ENCODE data around the gene DOCK11. TPM values are rescaled to one million over a fixed set of nuclear protein-coding genes. Genes with fewer than 3 reads are reported as not detected.

Gene DOCK11
- total RNA-seq, 1 donor from 2014 or later = 66.7 TPM

GRCh38 chrX:118498755-118499154, 3.1 kb downstream of the DOCK11 start:
- intact Hi-C loops (cut with micrococcal nuclease) = loop anchor here (10.0 kb wide), 1 partner anchor 736 kb away; the partner anchor contains the start of gene PGRMC1

- intact Hi-C loops (cut with micrococcal nuclease) = loop anchor here (10.0 kb wide), 1 partner anchor 736 kb away; the partner anchor contains the start of gene PGRMC1
These were observed 3.7 kb downstream of the DOCK11 start for GRCh38 chrX:118499295-118499694.

DNA sequence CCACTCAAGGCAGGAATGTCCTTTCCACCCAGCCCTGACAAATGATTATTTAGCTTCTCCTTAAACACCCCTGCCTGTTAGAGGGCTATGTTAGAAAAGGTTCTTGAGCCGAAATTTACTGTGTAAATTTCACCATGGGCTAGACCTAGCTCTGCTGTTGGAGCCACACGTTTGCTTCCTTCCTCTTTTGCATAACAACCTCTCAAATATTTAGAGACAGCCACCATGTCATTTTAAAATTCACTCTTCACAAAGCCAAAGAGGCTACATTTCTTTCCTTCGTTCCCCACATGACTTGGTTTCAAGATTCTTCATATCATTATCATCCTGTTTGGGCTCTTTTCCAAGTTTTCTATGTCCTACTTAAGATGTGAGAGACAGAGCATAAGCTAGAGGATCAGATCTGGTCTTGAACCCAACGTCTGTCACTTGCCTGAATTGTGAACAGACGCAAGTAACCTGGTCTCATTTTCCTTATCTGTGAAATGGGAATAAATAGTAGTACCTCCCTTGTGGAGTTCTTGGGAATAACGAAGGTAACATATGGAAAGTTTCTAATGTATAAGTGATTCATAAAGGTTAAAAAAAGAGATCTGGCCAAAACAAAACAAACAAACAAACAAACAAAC, 6.7 kb downstream of the DOCK11 start:
- intact Hi-C loops (cut with micrococcal nuclease) = no loop called here

DNA sequence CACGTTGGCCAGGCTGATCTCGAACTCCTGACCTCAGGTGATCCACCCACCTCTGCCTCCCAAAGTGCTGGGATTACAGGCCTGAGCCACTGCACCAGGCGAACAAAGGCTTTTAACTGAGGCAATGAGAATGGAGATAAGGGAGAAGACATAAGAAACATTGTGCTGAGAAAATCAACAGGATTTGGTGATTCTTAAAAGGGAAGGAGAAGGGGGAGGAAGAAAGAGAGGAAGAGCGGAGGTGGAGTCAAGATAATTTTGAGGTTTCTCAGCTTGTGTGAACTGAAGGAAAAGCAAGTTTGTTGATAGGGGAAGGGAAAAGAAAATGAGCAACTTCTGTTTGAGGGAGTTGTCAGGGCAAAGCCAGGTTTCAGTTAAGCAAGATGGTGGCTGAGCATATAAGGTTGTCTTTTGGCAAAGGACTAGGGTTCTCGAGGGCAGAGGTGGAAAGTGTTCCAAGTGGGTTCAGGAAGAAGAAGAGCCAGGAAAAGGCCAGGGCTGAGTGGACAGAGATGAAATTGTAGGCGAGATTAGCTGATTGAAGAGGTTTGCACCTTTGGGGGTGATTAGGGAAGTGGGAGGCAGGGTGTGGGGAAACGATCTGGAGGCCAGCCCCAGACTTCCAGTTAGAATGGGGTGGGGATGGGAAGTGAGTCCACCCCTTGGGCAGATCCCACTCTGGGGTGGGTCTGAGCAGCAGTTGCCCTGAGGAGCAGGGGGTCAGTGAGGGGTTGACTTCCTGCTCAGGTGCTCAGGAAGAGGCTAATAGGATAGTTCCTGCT, 7.8 kb downstream of the DOCK11 start:
- intact Hi-C loops (cut with micrococcal nuclease) = no loop called here

DNA sequence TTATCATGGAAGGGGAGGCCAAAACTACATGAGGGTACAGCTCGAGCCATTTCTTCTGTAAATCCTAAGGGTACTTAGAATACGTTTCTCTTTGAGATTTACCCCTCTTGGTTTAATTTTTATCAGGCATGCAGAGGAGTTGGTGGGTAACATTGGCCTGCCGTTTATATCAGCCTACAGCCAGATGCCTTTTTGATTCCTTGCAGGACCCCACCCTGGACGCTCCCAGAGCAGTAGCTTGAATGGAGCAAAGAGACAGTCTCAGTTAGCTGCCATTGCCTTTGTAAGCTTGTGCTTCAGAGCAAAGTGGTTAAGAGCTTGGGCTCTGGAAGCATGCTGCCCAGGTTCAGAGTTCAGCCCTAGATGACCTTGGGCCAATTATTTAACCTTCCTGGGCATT, 9.0 kb downstream of the DOCK11 start:
- intact Hi-C loops (cut with micrococcal nuclease) = no loop called here

GRCh38 chrX:118506805-118507480, 11.3 kb downstream of the DOCK11 start:
- intact Hi-C loops (cut with micrococcal nuclease) = no loop called here

DNA sequence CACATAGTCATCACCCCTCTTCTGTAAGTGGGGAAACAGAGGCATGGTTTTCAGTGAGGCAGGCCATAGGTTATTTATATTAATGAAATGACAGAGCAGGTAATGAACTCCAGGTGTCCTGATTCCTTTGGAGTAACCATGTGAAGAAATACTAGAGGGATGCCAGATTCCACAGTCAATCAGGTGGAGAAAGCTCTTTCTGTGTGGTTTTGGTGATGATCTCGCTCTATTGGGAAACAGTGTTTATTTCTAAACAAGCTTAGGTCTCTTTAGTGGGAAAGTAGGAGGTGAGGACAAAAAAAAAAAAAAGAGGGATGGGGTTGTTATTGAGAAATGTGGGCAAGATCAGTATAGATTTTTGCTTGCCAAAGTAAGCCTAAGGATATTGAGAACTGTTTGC, 12.2 kb downstream of the DOCK11 start:
- intact Hi-C loops (cut with micrococcal nuclease) = no loop called here

- intact Hi-C loops (cut with micrococcal nuclease) = no loop called here
These were observed 12.6 kb downstream of the DOCK11 start for GRCh38 chrX:118508221-118508620.

GRCh38 chrX:118508635-118509034, 13.0 kb downstream of the DOCK11 start:
- intact Hi-C loops (cut with micrococcal nuclease) = no loop called here

- intact Hi-C loops (cut with micrococcal nuclease) = no loop called here
These were observed 14.5 kb downstream of the DOCK11 start for GRCh38 chrX:118510111-118510510.

- intact Hi-C loops (cut with micrococcal nuclease) = no loop called here
These were observed 17.7 kb downstream of the DOCK11 start for GRCh38 chrX:118513120-118513898.

DNA sequence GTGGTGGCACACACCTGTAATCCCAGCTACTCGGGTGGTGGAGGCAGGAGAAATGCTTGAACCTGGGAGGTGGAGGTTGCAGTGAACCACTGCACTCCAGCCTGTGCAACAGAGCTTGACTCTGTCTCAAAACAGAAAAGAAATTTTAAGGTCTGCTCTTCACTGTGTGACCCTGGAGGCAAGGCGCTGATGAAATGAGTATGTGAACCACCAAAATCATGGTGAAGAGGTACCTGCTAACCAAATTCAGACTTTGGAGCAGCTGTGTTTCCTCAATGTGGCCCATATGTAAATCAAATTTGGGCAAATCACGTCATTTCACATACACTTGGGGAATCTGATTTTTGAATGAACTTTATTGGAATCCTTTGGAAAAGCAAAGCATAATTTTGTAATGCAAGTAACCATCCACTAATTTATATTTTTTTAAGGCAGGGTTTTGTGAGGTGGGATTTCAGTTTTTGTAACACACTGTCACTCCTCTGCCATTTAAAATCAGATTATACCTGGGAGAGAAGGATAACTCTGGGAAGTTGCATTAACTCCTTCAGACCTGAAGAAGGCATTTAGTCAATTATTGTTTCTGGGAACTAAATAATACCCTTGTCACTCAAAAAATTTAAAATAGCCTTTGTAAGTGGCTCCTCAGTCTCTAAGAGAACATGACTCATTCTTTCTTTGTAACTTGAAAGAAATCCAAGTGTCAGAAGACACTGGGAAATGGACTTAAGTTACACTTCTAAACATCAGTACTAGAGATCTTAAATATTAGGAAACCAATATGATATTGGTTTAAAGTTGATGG, 24.0 kb downstream of the DOCK11 start:
- intact Hi-C loops (cut with micrococcal nuclease) = no loop called here

DNA sequence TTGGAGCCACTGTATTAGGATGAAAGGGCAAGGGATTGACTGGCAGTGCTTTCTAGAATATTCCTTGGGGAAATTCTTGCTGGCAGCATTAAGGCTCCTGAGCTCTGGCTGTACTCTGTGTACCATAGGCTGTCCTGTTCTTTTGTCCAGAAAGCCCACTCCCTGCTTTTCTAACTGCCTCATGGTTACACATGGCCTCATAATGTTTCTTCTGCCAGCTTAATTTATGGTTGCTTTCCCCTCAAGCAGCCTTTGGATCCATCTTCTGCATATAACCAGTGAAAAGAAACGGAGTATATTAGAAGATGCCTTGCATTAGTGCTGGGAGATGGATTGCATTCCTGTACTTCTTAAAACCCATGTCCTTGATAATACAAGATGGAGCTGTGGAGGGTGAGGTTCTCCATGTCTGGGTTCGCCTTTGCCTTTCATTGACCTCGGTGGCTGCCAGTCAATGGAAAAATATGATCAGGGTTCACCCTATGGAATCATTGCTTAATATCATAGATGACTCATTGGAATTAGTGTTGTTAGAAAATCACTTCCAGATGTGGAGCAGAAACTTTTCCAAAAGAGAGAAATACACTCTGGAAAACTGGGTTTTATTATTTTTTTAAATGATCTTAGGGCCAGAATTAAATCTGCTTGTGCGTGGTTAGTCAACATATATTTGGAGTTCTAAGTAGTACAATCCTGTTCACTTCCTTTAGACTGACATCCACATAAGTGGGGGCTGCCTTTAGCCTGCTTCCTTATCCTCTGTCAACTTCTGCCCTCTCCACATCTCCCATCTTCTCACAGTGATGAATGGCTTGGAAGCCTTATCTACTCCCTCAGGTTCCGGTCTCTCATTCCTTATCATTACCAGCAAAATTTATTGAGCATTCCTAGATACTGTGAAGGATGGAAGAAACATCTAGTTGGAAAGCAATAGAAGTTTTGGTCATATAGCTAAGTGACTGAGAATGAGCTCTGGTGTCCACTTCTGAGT, 24.9 kb downstream of the DOCK11 start:
- intact Hi-C loops (cut with micrococcal nuclease) = no loop called here

- intact Hi-C loops (cut with micrococcal nuclease) = no loop called here
These were observed 25.8 kb downstream of the DOCK11 start for GRCh38 chrX:118521435-118521834.

- intact Hi-C loops (cut with micrococcal nuclease) = no loop called here
These were observed 26.8 kb downstream of the DOCK11 start for GRCh38 chrX:118522230-118522926.

DNA sequence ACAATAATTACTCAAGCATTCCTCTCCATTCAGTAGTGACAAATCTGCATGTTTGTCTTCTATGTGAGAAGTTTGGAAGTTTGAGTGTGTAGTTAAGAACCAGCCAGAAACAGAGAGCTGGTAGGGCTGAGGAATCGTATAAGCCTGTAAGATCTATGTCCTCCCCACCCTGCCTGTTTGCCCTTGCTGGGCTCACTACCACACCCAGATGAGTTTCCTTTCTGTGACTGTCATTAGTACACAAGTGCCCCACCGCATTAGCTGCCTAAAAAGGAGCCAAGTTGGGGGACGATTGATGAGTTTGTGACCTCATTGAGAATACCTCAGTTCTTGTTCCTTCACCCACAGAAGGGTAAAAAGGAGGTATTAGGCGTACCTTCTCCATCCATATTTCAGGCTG, 28.3 kb downstream of the DOCK11 start:
- intact Hi-C loops (cut with micrococcal nuclease) = loop anchor here (1.0 kb wide), 1 partner anchor 27 kb away; no protein-coding TSS in a partner anchor

GRCh38 chrX:118524344-118524743, 28.7 kb downstream of the DOCK11 start:
- intact Hi-C loops (cut with micrococcal nuclease) = loop anchor here (1.0 kb wide), 1 partner anchor 27 kb away; no protein-coding TSS in a partner anchor

DNA sequence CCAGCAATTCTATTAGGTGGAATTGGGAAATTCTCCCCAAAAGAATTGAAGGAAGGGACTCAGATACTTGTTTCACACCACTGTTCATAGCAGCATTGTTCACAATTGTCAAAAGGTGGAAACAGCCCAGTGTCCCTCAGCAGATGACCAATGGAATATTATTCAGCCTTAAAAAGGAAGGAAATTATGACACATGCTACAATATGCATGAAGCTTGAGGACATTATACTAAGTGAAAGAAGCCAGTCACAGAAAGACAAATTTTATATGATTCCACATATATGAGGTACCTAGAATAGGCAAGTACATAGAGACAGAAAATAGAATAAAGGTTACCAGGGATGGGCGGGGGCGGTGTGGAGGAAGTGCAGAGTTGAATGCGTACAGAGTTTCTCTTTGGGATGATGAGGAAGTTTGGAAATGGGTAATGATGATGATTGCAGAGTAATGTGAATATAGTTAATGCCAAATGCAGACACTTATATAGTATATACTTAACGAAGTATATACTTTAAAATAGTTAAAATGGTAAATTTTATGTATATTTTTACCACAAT, 29.6 kb downstream of the DOCK11 start:
- intact Hi-C loops (cut with micrococcal nuclease) = no loop called here
